Activated CD8-positive, alpha-beta memory T cell treated with anti-CD3 and anti-CD28 coated beads, Interleukin-2, amount 50 U/mL, for 4 hours (primary cell): ENCODE data around the gene LAMC1.
"Not testable (repeated sequence)": the region's sequence is repeated elsewhere in the genome, so short reads cannot be mapped to it uniquely, and the experiment has no call there.

Source experiments
- DNase-seq: peaks from one replicate; pipeline ENCODE4 v3.0.0-alpha.2; 2020

Gene LAMC1

DNA sequence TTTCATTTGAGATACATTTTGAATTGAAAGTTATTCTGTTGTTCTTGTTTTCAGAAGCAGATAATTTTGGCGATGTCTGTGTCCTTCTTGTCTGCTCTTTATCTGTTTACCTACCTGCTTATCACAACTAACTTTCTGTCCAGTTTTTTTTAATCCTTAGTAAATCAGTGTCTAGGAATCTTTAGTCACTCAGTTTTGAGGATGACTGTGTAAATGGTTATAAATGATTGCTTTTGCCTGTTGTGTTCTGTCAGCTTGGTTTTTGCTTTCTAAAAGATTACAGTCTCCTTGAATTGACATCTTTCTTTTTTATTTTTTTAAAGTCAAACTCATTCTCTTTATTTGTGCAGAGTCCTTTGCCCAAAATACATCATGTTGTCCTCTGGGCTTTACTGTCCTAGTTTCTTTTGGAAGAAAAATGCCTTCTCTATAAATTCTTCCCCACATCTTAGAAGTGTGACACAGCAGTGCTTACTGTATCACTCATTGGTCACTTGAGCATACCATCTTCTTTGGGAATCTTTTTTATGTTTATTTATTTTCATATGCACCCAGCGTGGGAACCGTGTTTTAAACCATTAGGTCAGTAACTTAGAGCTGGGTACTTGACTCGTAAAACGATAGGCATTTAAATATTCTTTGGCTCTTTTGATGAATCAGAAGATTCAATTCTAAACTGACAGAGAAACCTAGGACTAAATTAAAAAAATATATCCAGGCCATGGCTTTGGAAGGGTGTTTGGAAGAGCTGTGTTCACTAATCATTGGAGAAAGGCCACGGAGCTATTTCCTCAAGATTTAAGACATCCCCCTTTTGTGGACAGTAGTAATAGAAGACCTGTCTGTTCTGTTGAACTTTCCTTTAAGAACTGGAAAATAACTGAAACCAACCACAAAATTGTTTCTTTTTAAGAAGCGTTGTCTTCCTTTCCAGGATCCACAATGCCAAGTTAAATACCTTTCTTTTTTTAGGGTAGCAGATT, 20.9 kb downstream of the LAMC1 start:
- no peak for DNase-seq

DNA sequence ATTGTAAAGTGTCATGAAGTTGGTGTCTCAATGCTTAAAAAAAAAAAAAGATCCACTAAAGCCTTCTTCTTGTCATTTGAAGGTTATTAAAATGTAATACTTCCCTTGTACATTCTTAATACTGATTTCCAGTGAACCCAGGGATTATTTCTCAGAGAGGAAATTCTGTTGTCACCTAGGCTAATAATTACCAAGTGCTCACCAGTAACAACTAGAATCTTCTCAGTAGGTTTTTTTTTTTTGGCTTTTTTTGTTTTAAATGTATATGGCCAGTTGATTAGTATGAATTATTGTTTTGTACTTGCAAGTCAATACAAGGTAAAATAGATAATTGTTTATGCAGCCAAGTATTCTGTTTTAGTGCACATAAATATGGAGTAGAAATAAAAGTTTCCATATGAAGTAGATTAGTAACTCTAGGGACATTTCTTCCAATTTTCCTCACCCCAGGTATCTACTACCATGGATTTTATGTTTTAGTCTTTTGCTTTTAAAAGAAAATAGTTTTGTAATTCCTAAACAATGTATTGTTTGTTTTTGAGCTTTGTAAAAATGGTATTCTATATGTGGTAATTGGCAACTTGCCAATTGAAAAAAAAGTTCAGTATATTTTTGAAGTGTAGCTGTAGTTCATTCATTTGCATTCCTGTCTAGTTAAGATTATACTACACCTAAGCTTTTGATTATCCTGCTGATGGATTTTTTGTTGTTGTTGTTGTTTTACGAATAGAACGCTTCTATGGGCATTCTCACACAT, 21.9 kb downstream of the LAMC1 start:
- no peak for DNase-seq

DNA sequence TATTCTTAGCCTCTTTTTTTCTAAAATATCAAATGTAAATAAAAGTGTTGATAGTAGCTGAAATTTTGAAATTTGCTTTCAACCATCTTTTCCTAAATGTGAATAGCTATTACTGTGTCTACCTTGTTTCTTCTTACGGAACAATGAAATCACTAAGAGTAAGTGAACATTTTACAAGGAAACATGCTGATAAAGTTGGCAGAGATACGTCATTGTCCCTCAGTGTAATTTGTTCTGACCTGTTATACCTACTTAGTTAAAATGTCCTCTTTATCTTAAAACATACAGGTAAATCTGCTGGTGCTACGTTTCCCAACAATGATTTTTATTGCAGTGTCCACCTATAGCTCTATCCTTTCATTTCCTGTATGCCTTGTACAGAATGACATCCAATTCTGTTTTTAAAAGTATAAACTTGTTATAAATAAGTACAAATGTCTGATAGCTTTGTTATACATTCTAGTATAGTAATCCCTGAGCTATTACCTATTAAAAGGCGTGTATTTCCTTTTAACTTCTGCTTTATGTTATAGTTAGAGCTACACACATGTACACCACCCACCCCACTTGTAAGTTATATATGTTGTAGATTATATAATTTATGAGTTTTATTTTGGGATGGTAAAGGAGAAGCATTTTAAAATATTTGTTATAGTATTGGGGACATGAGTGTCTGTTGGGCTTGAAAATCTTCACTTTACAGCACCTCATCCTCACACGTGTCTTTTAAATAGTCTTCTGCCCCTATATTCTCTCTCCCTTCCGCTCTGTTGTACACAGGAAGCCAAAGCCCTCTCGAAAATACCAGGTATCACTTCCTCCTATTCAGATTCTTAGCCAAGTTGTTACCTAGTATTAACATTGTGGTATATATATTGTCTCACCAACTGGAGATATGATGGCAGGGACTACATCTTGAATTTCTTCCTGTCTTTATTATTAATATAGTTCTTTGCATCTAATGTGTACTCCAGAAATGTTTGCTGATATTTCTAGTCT, 25.2 kb downstream of the LAMC1 start:
- DNase-seq: no peak

- no peak for DNase-seq
Measured at GRCh38 chr1:183051546-183051945, 28.3 kb downstream of the LAMC1 start.

GRCh38 chr1:183052861-183053260, 29.6 kb downstream of the LAMC1 start:
- DNase-seq: no peak

GRCh38 chr1:183058851-183059502, 35.8 kb downstream of the LAMC1 start:
- no peak for DNase-seq

GRCh38 chr1:183061194-183061593, 38.0 kb downstream of the LAMC1 start:
- no peak for DNase-seq

DNA sequence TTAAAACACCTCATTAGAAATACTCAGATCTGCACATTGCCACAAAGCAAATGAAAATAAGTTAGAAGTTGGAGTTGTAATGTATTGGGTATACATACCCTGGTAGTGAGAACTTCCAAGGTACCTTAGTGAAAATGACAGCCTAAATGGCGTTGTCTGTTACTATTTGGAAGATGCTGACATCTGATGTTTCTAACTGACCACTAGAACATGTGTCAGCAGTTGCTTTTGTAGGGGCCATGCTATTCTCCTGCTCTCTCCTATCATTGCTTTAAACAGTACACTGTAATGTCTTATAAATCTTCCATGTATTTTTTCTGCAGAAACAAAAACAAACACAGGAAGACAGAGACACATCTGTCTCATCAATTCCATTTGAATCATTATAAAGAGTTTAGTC, 40.1 kb downstream of the LAMC1 start:
- DNase-seq: no peak

GRCh38 chr1:183065168-183065706, 42.0 kb downstream of the LAMC1 start:
- no peak for DNase-seq

GRCh38 chr1:183066432-183066831, 43.2 kb downstream of the LAMC1 start:
- DNase-seq: not testable (repeated sequence)

DNA sequence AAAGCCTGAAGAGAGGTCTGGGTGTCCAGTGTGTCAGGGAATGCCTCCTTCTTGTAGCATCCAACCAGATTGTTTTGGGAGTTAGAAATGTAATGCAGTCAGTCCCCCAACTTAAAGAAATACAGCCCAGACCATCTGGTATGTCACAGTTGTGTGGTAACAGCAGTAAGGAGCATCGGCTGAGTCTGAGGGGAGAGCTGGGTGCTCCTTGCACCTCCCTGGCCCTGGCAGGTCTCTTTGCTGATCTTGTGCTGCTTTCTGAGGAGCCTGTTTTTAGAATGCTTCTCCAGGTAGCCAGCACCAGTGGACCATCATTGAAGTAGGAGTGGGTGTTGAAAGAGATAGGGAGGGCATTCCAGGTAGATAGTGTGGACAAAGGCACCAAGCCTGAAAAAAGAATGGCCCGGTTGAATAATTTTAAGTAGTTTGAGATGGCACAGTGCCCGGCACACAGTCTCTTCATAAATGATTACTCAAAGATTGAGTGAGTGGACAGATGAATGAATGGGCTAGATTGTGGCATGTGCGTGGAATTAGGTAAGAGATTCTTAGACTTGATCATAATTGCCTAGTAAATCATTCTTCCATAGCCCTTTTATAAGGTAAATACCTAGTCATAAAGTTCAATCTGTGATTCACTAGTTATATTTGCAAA, 46.5 kb downstream of the LAMC1 start:
- DNase-seq: no peak

- DNase-seq: no peak
Measured at GRCh38 chr1:183070234-183070922, 47.2 kb downstream of the LAMC1 start.

DNA sequence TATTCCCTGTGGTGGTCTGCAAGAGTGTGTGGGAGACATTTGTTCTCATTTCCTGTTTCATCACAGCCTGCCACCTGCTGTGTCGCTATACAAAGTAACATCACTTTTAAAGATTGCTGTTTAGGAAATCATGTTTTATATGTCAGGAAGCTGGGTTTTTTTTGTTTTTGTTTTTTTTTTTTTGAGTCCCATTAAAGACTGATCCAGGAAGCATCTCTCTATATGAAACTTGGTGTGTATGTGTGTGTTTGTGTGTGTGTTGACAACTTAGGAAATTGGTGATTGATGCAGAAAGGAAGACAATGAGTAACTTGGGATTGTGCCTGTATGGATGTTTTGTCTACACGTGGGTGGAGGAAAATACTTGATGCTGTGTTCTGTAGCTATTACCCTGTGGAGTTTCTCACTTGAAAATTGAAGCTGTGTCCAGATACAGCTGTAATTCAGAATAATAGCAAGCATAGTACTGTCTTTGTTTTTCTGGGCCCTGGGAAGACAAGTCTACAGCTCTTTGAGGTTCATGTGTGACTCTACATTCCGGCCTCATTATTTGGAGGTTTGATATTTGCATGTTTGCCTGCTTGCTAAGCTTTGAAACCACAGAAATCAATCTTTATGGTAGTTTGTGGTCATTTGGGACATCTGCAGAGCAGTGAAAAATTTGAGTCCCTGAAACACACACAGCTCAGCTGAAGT, 47.9 kb downstream of the LAMC1 start:
- no peak for DNase-seq

DNA sequence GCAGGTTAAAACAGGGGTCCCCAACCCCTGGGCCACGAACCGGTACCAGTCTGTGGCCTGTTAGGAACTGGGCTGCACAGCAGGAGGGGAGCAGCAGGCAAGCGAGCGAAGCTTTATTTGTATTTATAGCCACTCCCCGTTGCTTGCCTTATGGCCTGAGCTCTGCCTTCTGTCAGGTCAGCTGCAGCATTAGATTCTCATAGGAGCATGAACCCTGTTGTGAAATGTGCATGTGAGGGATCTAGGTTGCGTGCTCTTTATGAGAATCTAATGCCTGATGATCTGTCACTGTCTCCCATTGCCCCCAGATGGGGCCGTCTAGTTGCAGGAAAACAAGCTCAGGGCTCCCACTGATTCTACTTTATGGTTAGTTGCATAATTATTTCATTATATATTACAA, 49.4 kb downstream of the LAMC1 start:
- DNase-seq: not testable (repeated sequence)

GRCh38 chr1:183073320-183073719, 50.1 kb downstream of the LAMC1 start:
- no peak for DNase-seq

DNA sequence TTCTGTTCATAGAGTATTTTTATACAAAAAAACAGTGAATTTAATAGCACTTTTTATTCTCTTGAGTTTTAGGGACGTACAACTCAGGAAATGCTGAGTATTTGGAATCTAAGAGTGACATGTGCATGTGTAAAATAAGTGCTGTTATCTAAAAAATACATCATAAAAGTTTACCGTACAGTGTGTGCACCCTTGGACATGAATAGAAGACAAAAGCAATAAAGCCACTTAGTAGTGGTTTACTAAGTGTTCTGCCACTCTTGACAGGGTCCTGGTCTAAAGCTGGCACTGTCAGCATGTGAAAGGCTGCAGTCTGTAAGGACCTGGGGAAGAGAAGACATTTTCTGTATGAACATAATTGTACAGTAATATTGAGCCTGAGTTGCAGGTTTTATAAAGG, 51.0 kb downstream of the LAMC1 start:
- DNase-seq: no peak

- no peak for DNase-seq
Measured at GRCh38 chr1:183075861-183076260, 52.6 kb downstream of the LAMC1 start.

DNA sequence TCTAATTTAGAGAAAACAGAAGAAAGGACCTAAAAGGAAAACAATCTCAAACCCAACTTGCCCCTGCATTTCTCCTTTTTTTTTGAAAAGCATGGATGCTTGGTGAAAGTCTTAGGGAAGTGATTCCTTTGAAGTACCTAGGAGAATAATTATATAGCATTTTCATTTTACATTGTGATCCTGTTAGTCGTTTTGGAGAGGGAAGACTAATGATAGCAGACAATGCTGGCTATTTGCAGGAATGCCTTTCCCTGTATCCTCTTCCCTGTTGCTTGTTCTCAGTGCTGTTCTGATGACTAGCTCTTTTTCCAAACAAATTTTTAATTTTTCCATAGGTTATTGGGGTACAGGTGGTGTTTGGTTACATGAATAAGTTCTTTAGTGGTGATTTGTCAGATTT, 53.9 kb downstream of the LAMC1 start:
- no peak for DNase-seq

GRCh38 chr1:183079712-183080388, 56.6 kb downstream of the LAMC1 start:
- DNase-seq: no peak
